HFFc6 (cell line): ENCODE measurements around the gene ZNF83. TPM values are rescaled to one million over a fixed set of nuclear protein-coding genes. Genes with fewer than 3 reads are reported as not detected.

Experiments
- DNase-seq: peaks from one replicate; pipeline ENCODE4 v3.0.0-alpha.2; 2018
- H3K27ac Mint-ChIP-seq: 2 replicates; pipeline ENCODE4 v1.8.0; 2020; ENCODE audit warnings: mild to moderate bottlenecking, mixed read lengths
- H3K27me3 Mint-ChIP-seq: 2 replicates; pipeline ENCODE4 v1.8.0; 2021; ENCODE audit warnings: mild to moderate bottlenecking, moderate library complexity, mixed read lengths; ENCODE audit not compliant: insufficient read depth
- H3K36me3 Mint-ChIP-seq: 2 replicates; pipeline ENCODE4 v1.8.0; 2021; ENCODE audit warnings: low read depth, mixed read lengths
- H3K4me1 Mint-ChIP-seq: 2 replicates; pipeline ENCODE4 v1.8.0; 2020; ENCODE audit warnings: low read depth, mixed read lengths
- H3K4me3 Mint-ChIP-seq: 2 replicates; pipeline ENCODE4 v1.8.0; 2020; ENCODE audit warnings: mild to moderate bottlenecking, moderate library complexity, mixed read lengths
- H3K9me3 Mint-ChIP-seq: 2 replicates; pipeline ENCODE4 v1.8.0; 2020; ENCODE audit warnings: mild to moderate bottlenecking, mixed read lengths
- CTCF ChIP-seq: fragments of 200-600 bp; sonication (generic); IDR thresholded peaks from 2 replicates; pipeline ENCODE4 v1.5.0; 2021; ENCODE audit warnings: antibody characterized with exemption, mild to moderate bottlenecking
- total RNA-seq, 6 experiments: library from RNA; stranded (reverse); fragmentation: NEBNext Ultra II Directional; extraction: Animal tissue kit (Norgen Biotek cat#: 25700); gene quantifications; 2 replicates in 1 of 6; 3 replicates in 5 of 6; pipeline ENCODE4 v1.2.3, GENCODE V29; 2021

Gene ZNF83
- total RNA-seq, 6 experiments from 2014 or later, result 22.8 to 31.1 (median 26.0) TPM

GRCh38 chr19:52567921-52568320 is 70.2 kb downstream of the ZNF83 start:
- no peak for DNase-seq
- Mint-ChIP-seq H3K4me3 (no peak overlapping the region), H3K27me3 (peaks cover 8% of the 10 kb centered on the region; the same call in 1 of the 2 replicates), H3K9me3 (peaks cover 66% of the 10 kb centered on the region), H3K27ac (no peak overlapping the region), H3K36me3 (peaks cover 66% of the 10 kb centered on the region), H3K4me1 (peaks cover 19% of the 10 kb centered on the region)
- TF ChIP-seq CTCF, result no peak

GRCh38 chr19:52566588-52566987 is 71.6 kb downstream of the ZNF83 start:
- Mint-ChIP-seq H3K4me3 (no peak overlapping the region), H3K36me3 (peaks cover 65% of the 10 kb centered on the region), H3K9me3 (peaks cover 78% of the 10 kb centered on the region), H3K27me3 (peaks cover 8% of the 10 kb centered on the region; the same call in 1 of the 2 replicates), H3K27ac (no peak overlapping the region; the same call in none of the 2 replicates), H3K4me1 (peaks cover 19% of the 10 kb centered on the region)
- no peak for TF ChIP-seq CTCF
- DNase-seq, result peak; percentile 70

GRCh38 chr19:52566121-52566520 is 72.0 kb downstream of the ZNF83 start:
- H3K27me3 Mint-ChIP-seq, result peaks cover 8% of the 10 kb centered on the region; the same call in 1 of the 2 replicates
- TF ChIP-seq CTCF, result no peak
- peaks cover 65% of the 10 kb centered on the region for H3K36me3 Mint-ChIP-seq
- peaks cover 78% of the 10 kb centered on the region for H3K9me3 Mint-ChIP-seq
- no peak overlapping the region for H3K4me3 Mint-ChIP-seq
- H3K27ac Mint-ChIP-seq, result no peak overlapping the region
- H3K4me1 Mint-ChIP-seq, result peaks cover 16% of the 10 kb centered on the region
- DNase-seq, result no peak

Other genes with a start within 250 kb of the ZNF83 start
- 10 to 100 TPM in 5 of 6 experiments, 1 to 10 TPM in 1; 9.7 to 21.2 (median 17.5) TPM for gene ZNF528, start 240.5 kb downstream of the ZNF83 start, total RNA-seq
- not detected for gene ZNF534, start 209.2 kb downstream of the ZNF83 start, total RNA-seq
- gene ZNF578, start 184.8 kb downstream of the ZNF83 start, total RNA-seq, result 1 to 10 TPM in 4 of 6 experiments, under 1 TPM in 2; 0.94 to 1.4 (median 1.0) TPM
- 10 to 100 TPM; 14.7 to 17.6 (median 15.8) TPM for gene ZNF808, start 110.7 kb downstream of the ZNF83 start, total RNA-seq
- 10 to 100 TPM in 1 of 6 experiments, 1 to 10 TPM in 5; 7.0 to 10.0 (median 8.5) TPM for gene ZNF701, start 68.1 kb downstream of the ZNF83 start, total RNA-seq
- gene ZNF611, start 96.7 kb upstream of the ZNF83 start, total RNA-seq, result 10 to 100 TPM; 11.3 to 15.0 (median 13.5) TPM
- 1 to 10 TPM; 2.1 to 3.7 (median 3.1) TPM for gene ZNF600, start 148.4 kb upstream of the ZNF83 start, total RNA-seq
- 10 to 100 TPM in 5 of 6 experiments, 1 to 10 TPM in 1; 9.2 to 13.6 (median 11.9) TPM for gene ZNF28, start 183.3 kb upstream of the ZNF83 start, total RNA-seq
- 10 to 100 TPM in 4 of 6 experiments, 1 to 10 TPM in 2; 8.5 to 12.9 (median 11.2) TPM for gene ZNF468, start 219.3 kb upstream of the ZNF83 start, total RNA-seq